T follicular helper cell (primary cell): ENCODE results near the gene EFHD1.
"Not testable (repeated sequence)": the region's sequence is repeated elsewhere in the genome, so short reads cannot be mapped to it uniquely, and the experiment has no call there.

Source experiments
- DNase-seq: peaks from one replicate; pipeline ENCODE4 v3.0.0-alpha.2; 2020; ENCODE audit warnings: low read depth

Gene EFHD1

GRCh38 chr2:232621186-232621585 is 12.2 kb upstream of the EFHD1 start:
- no peak for DNase-seq

GRCh38 chr2:232622563-232622962 is 10.8 kb upstream of the EFHD1 start:
- DNase-seq = no peak

GRCh38 chr2:232623768-232624765 is 9.3 kb upstream of the EFHD1 start:
- DNase-seq = no peak

- no peak for DNase-seq
Observed at GRCh38 chr2:232626584-232626983, 6.8 kb upstream of the EFHD1 start.

- no peak for DNase-seq
Observed at GRCh38 chr2:232628466-232629128, 4.8 kb upstream of the EFHD1 start.

- DNase-seq = no peak
Observed at GRCh38 chr2:232629129-232629475, 4.3 kb upstream of the EFHD1 start.

- DNase-seq = no peak
Observed at GRCh38 chr2:232632229-232632903, 1.0 kb upstream of the EFHD1 start.

GRCh38 chr2:232632904-232633412 is 446 bp upstream of the EFHD1 start:
- no peak for DNase-seq

GRCh38 chr2:232634206-232635150 is 1.1 kb downstream of the EFHD1 start:
- DNase-seq = no peak

- DNase-seq = not testable (repeated sequence)
Observed at GRCh38 chr2:232635376-232635775, 2.0 kb downstream of the EFHD1 start.

- no peak for DNase-seq
Observed at GRCh38 chr2:232635820-232636219, 2.4 kb downstream of the EFHD1 start.

- no peak for DNase-seq
Observed at GRCh38 chr2:232636788-232637420, 3.5 kb downstream of the EFHD1 start.

- DNase-seq = no peak
Observed at GRCh38 chr2:232637866-232638583, 4.6 kb downstream of the EFHD1 start.

- no peak for DNase-seq
Observed at GRCh38 chr2:232641153-232641848, 7.9 kb downstream of the EFHD1 start.

GRCh38 chr2:232643147-232643425 is 9.7 kb downstream of the EFHD1 start:
- no peak for DNase-seq

GRCh38 chr2:232643813-232644347 is 10.5 kb downstream of the EFHD1 start:
- DNase-seq = no peak

GRCh38 chr2:232645061-232645460 is 11.7 kb downstream of the EFHD1 start:
- no peak for DNase-seq

GRCh38 chr2:232646726-232647125 is 13.3 kb downstream of the EFHD1 start:
- no peak for DNase-seq

GRCh38 chr2:232647261-232647660 is 13.9 kb downstream of the EFHD1 start:
- no peak for DNase-seq
